Measurements from ENCODE around the gene SLC25A12. TPM values are rescaled to one million over a fixed set of nuclear protein-coding genes. Genes with fewer than 3 reads are reported as not detected.

Gene SLC25A12
- total RNA-seq, 4 donors from 2014 or later = 12.0 to 31.1 (median 22.1) TPM

GRCh38 chr2:171745141-171745540, 148.9 kb downstream of the SLC25A12 start:
- no peak for DNase-seq
- intact Hi-C loops (cut with DNase I) = no loop called here
- no peaks in the 10 kb centered on the region for H3K27me3 ChIP-seq
- no peak overlapping the region for H3K27ac ChIP-seq
- H3K4me1 ChIP-seq = no peaks in the 10 kb centered on the region
- H3K9me3 ChIP-seq = no peaks in the 10 kb centered on the region
- no peak for TF ChIP-seq CTCF (IDR thresholded peaks at IDR 0.05)
- no peak for TF ChIP-seq POLR2A (IDR thresholded peaks at IDR 0.05)
- H3K4me3 ChIP-seq = no peak overlapping the region
- WGBS, 2 donors = 85 to 100% methylated on average over 1 of the region's 1 CpG
- peaks cover 0 to 96% (median 4%) of the 10 kb centered on the region in 3 donors for H3K36me3 ChIP-seq

GRCh38 chr2:171742760-171743159, 151.3 kb downstream of the SLC25A12 start:
- Histone ChIP-seq H3K36me3 (peaks cover 4 to 94% (median 8%) of the 10 kb centered on the region in 3 donors), H3K9me3 (no peaks in the 10 kb centered on the region), H3K4me3 (no peak overlapping the region), H3K4me1 (no peaks in the 10 kb centered on the region), H3K27ac (no peak overlapping the region), H3K27me3 (no peaks in the 10 kb centered on the region)
- intact Hi-C loops (cut with DNase I) = no loop called here
- 91 to 92% methylated on average over 1 of the region's 1 CpG for WGBS, 2 donors
- no peak for DNase-seq
- TF ChIP-seq CTCF (IDR thresholded peaks at IDR 0.05) = no peak
- TF ChIP-seq POLR2A (IDR thresholded peaks at IDR 0.05) = no peak

- 57 to 63% methylated on average over 2 of the region's 2 CpGs for WGBS, 2 donors
- no peak for DNase-seq
- TF ChIP-seq CTCF (IDR thresholded peaks at IDR 0.05) (no peak), POLR2A (IDR thresholded peaks at IDR 0.05) (no peak)
- H3K27me3 ChIP-seq = no peaks in the 10 kb centered on the region
- H3K4me3 ChIP-seq = no peak overlapping the region
- H3K9me3 ChIP-seq = no peaks in the 10 kb centered on the region
- H3K36me3 ChIP-seq = peaks cover 0 to 94% (median 17%) of the 10 kb centered on the region in 3 donors
- H3K4me1 ChIP-seq = no peaks in the 10 kb centered on the region
- intact Hi-C loops (cut with DNase I) = no loop called here
- H3K27ac ChIP-seq = no peak overlapping the region
These were observed 152.9 kb downstream of the SLC25A12 start for GRCh38 chr2:171741189-171741588.

GRCh38 chr2:171735991-171736710, 157.9 kb downstream of the SLC25A12 start:
- 83 to 90% methylated on average over 4 of the region's 4 CpGs for WGBS, 2 donors
- H3K36me3 ChIP-seq = peaks cover 0 to 95% (median 23%) of the 10 kb centered on the region in 3 donors
- H3K4me1 ChIP-seq = no peaks in the 10 kb centered on the region
- no peak for DNase-seq
- intact Hi-C loops (cut with DNase I) = no loop called here
- TF ChIP-seq CTCF (IDR thresholded peaks at IDR 0.05) (no peak), POLR2A (IDR thresholded peaks at IDR 0.05) (no peak)
- H3K27me3 ChIP-seq = no peaks in the 10 kb centered on the region
- no peaks in the 10 kb centered on the region for H3K9me3 ChIP-seq
- H3K27ac ChIP-seq = no peak overlapping the region
- H3K4me3 ChIP-seq = no peak overlapping the region

Small RNA genes within 50 kb of the gene (small RNA-seq; reads per million reads assigned to genes)
- gene RNU6-182P = 0 reads per million in 4 donors

Other genes starting within 250 kb of the SLC25A12 start
- gene DYNC1I2, start 206.8 kb downstream of the SLC25A12 start, total RNA-seq = 100 to 1,000 TPM in 1 of 4 donors, 10 to 100 TPM in 3; 77.9 to 105 (median 91.9) TPM
- 10 to 100 TPM; 18.7 to 37.2 (median 28.9) TPM for gene HAT1, start 28.2 kb upstream of the SLC25A12 start, total RNA-seq
- 1 to 10 TPM; 2.4 to 7.1 (median 5.7) TPM for gene METAP1D, start 105.7 kb upstream of the SLC25A12 start, total RNA-seq
- gene DLX1, start 191.3 kb upstream of the SLC25A12 start, total RNA-seq = not detected
- not detected for gene DLX2, start 208.7 kb upstream of the SLC25A12 start, total RNA-seq